GM19397 (cell line): ENCODE data around the gene GLI2.

Source experiments
- ATAC-seq: cut with Tn5 transposase; IDR thresholded peaks from one replicate; pipeline ENCODE4 v1.9.1; 2021; ENCODE audit warnings: mild to moderate bottlenecking, moderate library complexity; ENCODE audit not compliant: unreplicated experiment

Gene GLI2

GRCh38 chr2:120754067-120754960, 18.6 kb downstream of the GLI2 start:
- ATAC-seq = no peak

GRCh38 chr2:120758181-120759144, 22.8 kb downstream of the GLI2 start:
- ATAC-seq = no peak

- no peak for ATAC-seq
Observed at GRCh38 chr2:120759543-120760331, 24.1 kb downstream of the GLI2 start.

GRCh38 chr2:120760446-120761135, 24.9 kb downstream of the GLI2 start:
- no peak for ATAC-seq

GRCh38 chr2:120761164-120761861, 25.6 kb downstream of the GLI2 start:
- ATAC-seq = no peak

GRCh38 chr2:120761911-120762310, 26.2 kb downstream of the GLI2 start:
- ATAC-seq = no peak

- ATAC-seq = no peak
Observed at GRCh38 chr2:120762341-120763061, 26.8 kb downstream of the GLI2 start.

GRCh38 chr2:120763508-120763907, 27.8 kb downstream of the GLI2 start:
- no peak for ATAC-seq

GRCh38 chr2:120763931-120764330, 28.3 kb downstream of the GLI2 start:
- ATAC-seq = no peak

- ATAC-seq = no peak
Observed at GRCh38 chr2:120764492-120764891, 28.8 kb downstream of the GLI2 start.

- ATAC-seq = no peak
Observed at GRCh38 chr2:120764991-120765677, 29.5 kb downstream of the GLI2 start.

GRCh38 chr2:120765678-120766469, 30.2 kb downstream of the GLI2 start:
- no peak for ATAC-seq

- no peak for ATAC-seq
Observed at GRCh38 chr2:120766470-120767351, 31.0 kb downstream of the GLI2 start.

GRCh38 chr2:120767486-120768005, 31.9 kb downstream of the GLI2 start:
- ATAC-seq = no peak

GRCh38 chr2:120768112-120769048, 32.7 kb downstream of the GLI2 start:
- ATAC-seq = no peak
